Tibial nerve (tissue), 4 donors: ENCODE data around the gene MAIP1.

Source experiments
- CTCF ChIP-seq, 5 experiments: fragments of 200-600 bp in 3 of 5; fragments of 450-650 bp in 2 of 5; sonication (generic) in 3 of 5; IDR thresholded peaks; one replicate each; pipeline ENCODE4 v1.5.1; 2016 to 2019; ENCODE audit warnings: antibody characterized with exemption in 5 of 5, mild to moderate bottlenecking in 3 of 5, moderate library complexity in 2 of 5
- EP300 ChIP-seq, 2 donors: sonication (generic); formaldehyde crosslinking; IDR thresholded peaks; one replicate each; pipeline ENCODE4 v1.6.1; 2017; ENCODE audit warnings: antibody characterized with exemption in 2 of 2, mild to moderate bottlenecking in 1 of 2
- POLR2A ChIP-seq, 2 donors: fragments of 450-650 bp; IDR thresholded peaks; one replicate each; pipeline ENCODE4 v1.6.1; 2017; ENCODE audit warnings: antibody characterized with exemption in 2 of 2, mild to moderate bottlenecking in 2 of 2, moderate library complexity in 2 of 2

GRCh38 chr2:199985625-199986207 lies 30.3 kb downstream of the MAIP1 start:
- TF ChIP-seq CTCF (IDR thresholded peaks at IDR 0.05) (peak in 4 of 5 experiments; percentile 16 to 41 (median 29)), EP300 (IDR thresholded peaks at IDR 0.05) (no peak), POLR2A (IDR thresholded peaks at IDR 0.05) (no peak)
